GM19455 (cell line): ENCODE measurements around the gene ITCH.
"Not testable (repeated sequence)": the region's sequence is repeated elsewhere in the genome, so short reads cannot be mapped to it uniquely, and the experiment has no call there.

Experiments
- ATAC-seq: cut with Tn5 transposase; IDR thresholded peaks from one replicate; pipeline ENCODE4 v1.9.1; 2021; ENCODE audit not compliant: unreplicated experiment

The ITCH gene

GRCh38 chr20:34375977-34376430 is 12.9 kb downstream of the ITCH start:
- no peak for ATAC-seq

GRCh38 chr20:34377072-34377847 is 14.2 kb downstream of the ITCH start:
- ATAC-seq = no peak

- no peak for ATAC-seq
These were observed 19.1 kb downstream of the ITCH start for GRCh38 chr20:34382174-34382573.

- ATAC-seq = not testable (repeated sequence)
These were observed 19.9 kb downstream of the ITCH start for GRCh38 chr20:34382877-34383455.

- no peak for ATAC-seq
These were observed 22.4 kb downstream of the ITCH start for GRCh38 chr20:34385464-34385863.

- no peak for ATAC-seq
These were observed 24.9 kb downstream of the ITCH start for GRCh38 chr20:34388000-34388399.

GRCh38 chr20:34388678-34389077 is 25.6 kb downstream of the ITCH start:
- no peak for ATAC-seq

GRCh38 chr20:34389206-34389953 is 26.3 kb downstream of the ITCH start:
- ATAC-seq = no peak

- ATAC-seq = no peak
These were observed 27.0 kb downstream of the ITCH start for GRCh38 chr20:34389954-34390555.

GRCh38 chr20:34396408-34396807 is 33.3 kb downstream of the ITCH start:
- ATAC-seq = no peak

GRCh38 chr20:34397096-34397495 is 34.0 kb downstream of the ITCH start:
- no peak for ATAC-seq

GRCh38 chr20:34400776-34401175 is 37.7 kb downstream of the ITCH start:
- ATAC-seq = not testable (repeated sequence)

GRCh38 chr20:34401741-34402455 is 38.8 kb downstream of the ITCH start:
- ATAC-seq = no peak

- no peak for ATAC-seq
These were observed 39.4 kb downstream of the ITCH start for GRCh38 chr20:34402461-34402860.

- no peak for ATAC-seq
These were observed 40.2 kb downstream of the ITCH start for GRCh38 chr20:34403063-34403827.

GRCh38 chr20:34403908-34404307 is 40.8 kb downstream of the ITCH start:
- ATAC-seq = no peak

GRCh38 chr20:34404803-34405202 is 41.7 kb downstream of the ITCH start:
- ATAC-seq = no peak

GRCh38 chr20:34405247-34405651 is 42.2 kb downstream of the ITCH start:
- ATAC-seq = not testable (repeated sequence)

GRCh38 chr20:34405942-34406341 is 42.9 kb downstream of the ITCH start:
- ATAC-seq = not testable (repeated sequence)

GRCh38 chr20:34407962-34408474 is 44.9 kb downstream of the ITCH start:
- ATAC-seq = no peak
